HG03103 (cell line): ENCODE results near the gene CDH26.

ENCODE experiments used
- ATAC-seq: cut with Tn5 transposase; IDR thresholded peaks from one replicate; pipeline ENCODE4 v1.9.1; 2021; ENCODE audit warnings: low read depth; ENCODE audit not compliant: unreplicated experiment

CDH26 gene

GRCh38 chr20:60057866-60058807 lies 99.9 kb downstream of the CDH26 start:
- ATAC-seq = no peak

GRCh38 chr20:60058879-60059278 lies 100.7 kb downstream of the CDH26 start:
- no peak for ATAC-seq

GRCh38 chr20:60060006-60060557 lies 101.9 kb downstream of the CDH26 start:
- no peak for ATAC-seq

GRCh38 chr20:60060593-60060992 lies 102.4 kb downstream of the CDH26 start:
- ATAC-seq = no peak

- no peak for ATAC-seq
Observed at GRCh38 chr20:60062431-60063047, 104.3 kb downstream of the CDH26 start.

GRCh38 chr20:60063048-60063451 lies 104.8 kb downstream of the CDH26 start:
- ATAC-seq = no peak

GRCh38 chr20:60063739-60064380 lies 105.6 kb downstream of the CDH26 start:
- ATAC-seq = no peak
